ENCODE data around the gene THNSL1. TPM values are rescaled to one million over a fixed set of nuclear protein-coding genes. Genes with fewer than 3 reads are reported as not detected.

Gene THNSL1
- total and polyA plus RNA-seq, 2 of the 13 experiments (the other 11 are each of a cell fraction or from before 2014, with no cell fraction given): 1.3 to 3.8 TPM

DNA sequence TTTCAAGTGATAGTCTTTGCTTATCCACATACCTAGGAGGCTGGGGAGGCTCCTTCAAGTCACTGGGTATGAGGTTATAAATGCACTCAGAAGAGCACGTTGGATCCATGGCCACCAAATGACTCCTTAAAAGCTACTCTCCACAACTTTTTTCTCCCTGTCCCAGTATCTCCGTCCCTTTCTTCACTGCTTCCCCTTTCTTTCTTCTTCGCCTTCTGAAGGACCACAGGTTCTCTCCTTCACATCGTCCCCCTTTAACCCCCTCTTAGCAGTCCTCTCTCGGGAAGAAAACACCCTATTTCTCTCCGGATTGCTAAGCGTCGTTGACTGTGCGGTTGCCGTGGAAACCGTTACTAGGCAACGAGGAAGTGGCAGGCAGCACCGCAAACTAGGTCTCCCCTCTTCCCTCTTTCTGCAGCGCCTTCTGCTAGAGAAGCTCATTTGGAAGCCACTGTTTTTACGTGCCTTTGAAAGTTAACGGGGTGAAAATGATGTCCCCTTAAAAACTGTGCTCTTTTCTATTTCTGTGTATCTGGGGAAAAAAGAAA lies 510 bp upstream of the THNSL1 start, which contains the start of gene ENKUR:
Gene ENKUR, minus strand, starts transcription at position 331 of the 548 bp plus-strand sequence. Its CDS starts 222 bp downstream, at position 109.
- Histone ChIP-seq H3K4me3 (replicated peaks in 1 of 3; ENCODE audit: insufficient read depth in 1 of 3, low read depth in 2 of 3, low read length in 3 of 3) (peak within 1 kb of the TSS; percentile 64 to 84 (median 71)), H3K9me3 (ENCODE audit: low read length) (no peaks in the 10 kb centered on the region), H3K4me1 (ENCODE audit: insufficient read depth, low read length) (peaks cover 32% of the 10 kb centered on the region), H3K27ac (ENCODE audit: extremely low read length, insufficient read depth, low read length) (peak within 1 kb of the TSS; percentile 100), H3K4me2 (ENCODE audit: low read depth, low read length) (peak within 1 kb of the TSS; percentile 97), H3K9ac (ENCODE audit: insufficient read depth, low read depth, low read length) (peak within 1 kb of the TSS; percentile 93), H3K36me3 (replicated peaks in 1 of 2; ENCODE audit: control insufficient read depth in 1 of 2, insufficient read depth in 2 of 2, low read length in 2 of 2) (no peaks in the 10 kb centered on the region), H2AFZ (ENCODE audit: low read length) (peak within 1 kb of the TSS; percentile 61), H3K79me2 (ENCODE audit: insufficient read depth, low read length) (no peaks in the 10 kb centered on the region), H4K20me1 (ENCODE audit: insufficient read depth, low read length) (no peaks in the 10 kb centered on the region), H3K27me3 (ENCODE audit: control insufficient read depth in 1 of 2, insufficient read depth in 2 of 2, low read length in 2 of 2) (no peaks in the 10 kb centered on the region)
- no TSS peak for BruUV-seq (replicated peaks)
- no peak for FAIRE-seq
- intact Hi-C loops (cut with micrococcal nuclease; ENCODE audit: unreplicated experiment): loop anchor here (1.0 to 5.0 kb wide), 5 partner anchors 44 to 373 kb away; partner anchors contain the start of gene ARHGAP21
- DNase-seq (ENCODE audit: low spot score): peak; percentile 84
- peak; percentile 57 for ATAC-seq
- POLR2A ChIA-PET: interaction anchor here (1.0 to 2.5 kb wide), 6 partner anchors 9 to 291 kb away, joined by 3 to 35 read pairs (median 8); no protein-coding TSS in a partner anchor
- CTCF ChIA-PET (ENCODE audit: low intra/inter-chr PET ratio, low total read pairs): no interaction called here
- in situ Hi-C loops (cut with HindIII; ENCODE audit: extremely low pct_ligation_motif_present, low pct_unique_long_range_greater_than_20kb): loop anchor here (5.0 to 10.0 kb wide), 2 partner anchors 46 to 291 kb away; partner anchors contain the start of gene ARHGAP21
- WGBS (ENCODE audit: low lambda C conversion rate): 3% methylated on average over 16 of the region's 16 CpGs
- TF ChIP-seq FOXK2 (IDR thresholded peaks at IDR 0.05) (no peak), IRF2 (CRISPR knock-in tag; IDR thresholded peaks at IDR 0.05) (0 out of 2 replicates have a peak, but pooled peaks have one; percentile 0), U2AF2 (IDR thresholded peaks at IDR 0.05; ENCODE audit: low read depth, low read length) (no peak), RBM22 (optimal IDR thresholded peaks at IDR 0.05; ENCODE audit: low read length) (peak; percentile 94), RFX5 (IDR thresholded peaks at IDR 0.05; ENCODE audit: low read depth, low read length) (peak; percentile 68; the same call in 1 of the 2 replicates), SIN3A (IDR thresholded peaks at IDR 0.05; ENCODE audit: borderline replicate concordance, low read depth, low read length) (peak; percentile 83), RFX1 (IDR thresholded peaks at IDR 0.05) (peak; percentile 92), ZSCAN25 (CRISPR knock-in tag; IDR thresholded peaks at IDR 0.05) (no peak), ZNF441 (CRISPR knock-in tag; IDR thresholded peaks at IDR 0.05; ENCODE audit: borderline replicate concordance) (peak; percentile 34; the same call in 1 of the 2 replicates), MED13 (CRISPR knock-in tag; IDR thresholded peaks at IDR 0.05) (no peak), GABPA (IDR thresholded peaks at IDR 0.05; ENCODE audit: low read depth, low read length) (no peak), GABPA (CRISPR knock-in tag; IDR thresholded peaks at IDR 0.05; ENCODE audit: low read depth) (no peak)
- TF ChIP-seq, protein P1, sequence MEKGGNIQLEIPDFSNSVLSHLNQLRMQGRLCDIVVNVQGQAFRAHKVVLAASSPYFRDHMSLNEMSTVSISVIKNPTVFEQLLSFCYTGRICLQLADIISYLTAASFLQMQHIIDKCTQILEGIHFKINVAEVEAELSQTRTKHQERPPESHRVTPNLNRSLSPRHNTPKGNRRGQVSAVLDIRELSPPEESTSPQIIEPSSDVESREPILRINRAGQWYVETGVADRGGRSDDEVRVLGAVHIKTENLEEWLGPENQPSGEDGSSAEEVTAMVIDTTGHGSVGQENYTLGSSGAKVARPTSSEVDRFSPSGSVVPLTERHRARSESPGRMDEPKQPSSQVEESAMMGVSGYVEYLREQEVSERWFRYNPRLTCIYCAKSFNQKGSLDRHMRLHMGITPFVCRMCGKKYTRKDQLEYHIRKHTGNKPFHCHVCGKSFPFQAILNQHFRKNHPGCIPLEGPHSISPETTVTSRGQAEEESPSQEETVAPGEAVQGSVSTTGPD (CRISPR knock-in tag; IDR thresholded peaks at IDR 0.05): no peak
- TF ChIP-seq, protein P2, sequence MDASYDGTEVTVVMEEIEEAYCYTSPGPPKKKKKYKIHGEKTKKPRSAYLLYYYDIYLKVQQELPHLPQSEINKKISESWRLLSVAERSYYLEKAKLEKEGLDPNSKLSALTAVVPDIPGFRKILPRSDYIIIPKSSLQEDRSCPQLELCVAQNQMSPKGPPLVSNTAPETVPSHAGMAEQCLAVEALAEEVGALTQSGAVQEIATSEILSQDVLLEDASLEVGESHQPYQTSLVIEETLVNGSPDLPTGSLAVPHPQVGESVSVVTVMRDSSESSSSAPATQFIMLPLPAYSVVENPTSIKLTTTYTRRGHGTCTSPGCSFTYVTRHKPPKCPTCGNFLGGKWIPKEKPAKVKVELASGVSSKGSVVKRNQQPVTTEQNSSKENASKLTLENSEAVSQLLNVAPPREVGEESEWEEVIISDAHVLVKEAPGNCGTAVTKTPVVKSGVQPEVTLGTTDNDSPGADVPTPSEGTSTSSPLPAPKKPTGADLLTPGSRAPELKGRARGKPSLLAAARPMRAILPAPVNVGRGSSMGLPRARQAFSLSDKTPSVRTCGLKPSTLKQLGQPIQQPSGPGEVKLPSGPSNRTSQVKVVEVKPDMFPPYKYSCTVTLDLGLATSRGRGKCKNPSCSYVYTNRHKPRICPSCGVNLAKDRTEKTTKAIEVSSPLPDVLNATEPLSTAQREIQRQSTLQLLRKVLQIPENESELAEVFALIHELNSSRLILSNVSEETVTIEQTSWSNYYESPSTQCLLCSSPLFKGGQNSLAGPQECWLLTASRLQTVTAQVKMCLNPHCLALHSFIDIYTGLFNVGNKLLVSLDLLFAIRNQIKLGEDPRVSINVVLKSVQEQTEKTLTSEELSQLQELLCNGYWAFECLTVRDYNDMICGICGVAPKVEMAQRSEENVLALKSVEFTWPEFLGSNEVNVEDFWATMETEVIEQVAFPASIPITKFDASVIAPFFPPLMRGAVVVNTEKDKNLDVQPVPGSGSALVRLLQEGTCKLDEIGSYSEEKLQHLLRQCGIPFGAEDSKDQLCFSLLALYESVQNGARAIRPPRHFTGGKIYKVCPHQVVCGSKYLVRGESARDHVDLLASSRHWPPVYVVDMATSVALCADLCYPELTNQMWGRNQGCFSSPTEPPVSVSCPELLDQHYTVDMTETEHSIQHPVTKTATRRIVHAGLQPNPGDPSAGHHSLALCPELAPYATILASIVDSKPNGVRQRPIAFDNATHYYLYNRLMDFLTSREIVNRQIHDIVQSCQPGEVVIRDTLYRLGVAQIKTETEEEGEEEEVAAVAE (CRISPR knock-in tag; IDR thresholded peaks at IDR 0.05; ENCODE audit: borderline replicate concordance): 0 out of 2 replicates have a peak, but pooled peaks have one; percentile 14
- TF ChIP-seq, protein P3, sequence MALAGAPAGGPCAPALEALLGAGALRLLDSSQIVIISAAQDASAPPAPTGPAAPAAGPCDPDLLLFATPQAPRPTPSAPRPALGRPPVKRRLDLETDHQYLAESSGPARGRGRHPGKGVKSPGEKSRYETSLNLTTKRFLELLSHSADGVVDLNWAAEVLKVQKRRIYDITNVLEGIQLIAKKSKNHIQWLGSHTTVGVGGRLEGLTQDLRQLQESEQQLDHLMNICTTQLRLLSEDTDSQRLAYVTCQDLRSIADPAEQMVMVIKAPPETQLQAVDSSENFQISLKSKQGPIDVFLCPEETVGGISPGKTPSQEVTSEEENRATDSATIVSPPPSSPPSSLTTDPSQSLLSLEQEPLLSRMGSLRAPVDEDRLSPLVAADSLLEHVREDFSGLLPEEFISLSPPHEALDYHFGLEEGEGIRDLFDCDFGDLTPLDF (CRISPR knock-in tag; IDR thresholded peaks at IDR 0.05): no peak
- TF ChIP-seq, protein P4, sequence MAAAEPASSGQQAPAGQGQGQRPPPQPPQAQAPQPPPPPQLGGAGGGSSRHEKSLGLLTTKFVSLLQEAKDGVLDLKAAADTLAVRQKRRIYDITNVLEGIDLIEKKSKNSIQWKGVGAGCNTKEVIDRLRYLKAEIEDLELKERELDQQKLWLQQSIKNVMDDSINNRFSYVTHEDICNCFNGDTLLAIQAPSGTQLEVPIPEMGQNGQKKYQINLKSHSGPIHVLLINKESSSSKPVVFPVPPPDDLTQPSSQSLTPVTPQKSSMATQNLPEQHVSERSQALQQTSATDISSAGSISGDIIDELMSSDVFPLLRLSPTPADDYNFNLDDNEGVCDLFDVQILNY (CRISPR knock-in tag; conservative IDR thresholded peaks at IDR 0.05): no peak
- TF ChIP-seq, protein P5, sequence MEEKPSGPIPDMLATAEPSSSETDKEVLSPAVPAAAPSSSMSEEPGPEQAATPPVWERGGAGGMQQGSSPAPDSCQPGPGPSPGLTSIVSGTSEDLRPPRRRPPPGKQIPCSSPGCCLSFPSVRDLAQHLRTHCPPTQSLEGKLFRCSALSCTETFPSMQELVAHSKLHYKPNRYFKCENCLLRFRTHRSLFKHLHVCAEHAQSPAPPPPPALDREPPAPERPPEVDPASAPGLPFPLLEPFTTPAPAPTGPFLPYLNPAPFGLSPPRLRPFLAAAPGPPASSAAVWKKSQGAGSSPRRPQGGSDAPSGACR (CRISPR knock-in tag; IDR thresholded peaks at IDR 0.05): 0 out of 2 replicates have a peak, but pooled peaks have one; percentile 1
